Fibroblast of lung (primary cell): ENCODE measurements around the gene THOC2. TPM values are rescaled to one million over a fixed set of nuclear protein-coding genes. Genes with fewer than 3 reads are reported as not detected.

Experiments
- DNase-seq, 2 donors: peaks; one replicate each; pipeline versions ENCODE4 v3.0.0 to v3.0.0-alpha.2; 2010; ENCODE audit warnings: low read depth in 2 of 2
- H2AFZ ChIP-seq: 2 replicates; pipeline ENCODE4 v1.5.1; 2012; ENCODE audit warnings: low read length, control low read depth, inconsistent platforms
- H3K27ac ChIP-seq: 2 replicates; pipeline ENCODE4 v1.5.1; 2011; ENCODE audit warnings: low read length, control low read depth; ENCODE audit not compliant: insufficient read depth
- H3K27me3 ChIP-seq: 2 replicates; pipeline ENCODE4 v1.5.1; 2011; ENCODE audit warnings: mild to moderate bottlenecking, low read length; ENCODE audit not compliant: control insufficient read depth, insufficient read depth
- H3K36me3 ChIP-seq: 2 replicates; pipeline ENCODE4 v1.5.1; 2011; ENCODE audit warnings: low read length; ENCODE audit not compliant: control insufficient read depth, insufficient read depth
- H3K4me1 ChIP-seq: 2 replicates; pipeline ENCODE4 v1.5.1; 2011; ENCODE audit warnings: low read length; ENCODE audit not compliant: control insufficient read depth, insufficient read depth; ENCODE audit errors: extremely low read depth
- H3K4me2 ChIP-seq: 2 replicates; pipeline ENCODE4 v1.5.1; 2011; ENCODE audit warnings: low read length, control low read depth; ENCODE audit not compliant: insufficient read depth; ENCODE audit errors: extremely low read depth
- H3K4me3 ChIP-seq, 4 experiments: fragments of 200-600 bp in 1 of 4; sonication (generic) in 1 of 4; replicated peaks in 1 of 4; 2 replicates each; pipeline ENCODE4 v1.5.1; 2011 to 2016; ENCODE audit warnings: low read length in 4 of 4, low read depth in 3 of 4, mild to moderate bottlenecking in 3 of 4, control low read depth in 2 of 4, inconsistent platforms in 1 of 4, mixed read lengths in 1 of 4; ENCODE audit not compliant: insufficient read depth in 1 of 4; ENCODE audit errors: control extremely low read depth in 1 of 4
- H3K79me2 ChIP-seq: 2 replicates; pipeline ENCODE4 v1.5.1; 2012; ENCODE audit warnings: mild to moderate bottlenecking, low read length, inconsistent platforms; ENCODE audit not compliant: control insufficient read depth, insufficient read depth
- H3K9ac ChIP-seq: 2 replicates; pipeline ENCODE4 v1.5.1; 2011; ENCODE audit warnings: mild to moderate bottlenecking, low read length, control low read depth; ENCODE audit not compliant: insufficient read depth
- H3K9me3 ChIP-seq: 2 replicates; pipeline ENCODE4 v1.5.1; 2012; ENCODE audit warnings: low read depth, low read length; ENCODE audit not compliant: control insufficient read depth, insufficient read depth
- H4K20me1 ChIP-seq: 2 replicates; pipeline ENCODE4 v1.5.1; 2011; ENCODE audit warnings: low read length; ENCODE audit not compliant: control insufficient read depth, insufficient read depth; ENCODE audit errors: extremely low read depth
- EZH2 ChIP-seq: IDR thresholded peaks from 2 replicates; pipeline ENCODE4 v1.5.1; 2012; ENCODE audit warnings: low read length, control low read depth, mild to moderate bottlenecking; ENCODE audit errors: missing control alignments
- polyA plus RNA-seq, 2 donors: library from polyadenylated mRNA; depleted of rRNA in 1 of 2; stranded (reverse) in 1 of 2; unstranded in 1 of 2; fragments of >200 nt; gene quantifications; 2 replicates each; pipeline ENCODE4 v1.2.1, GENCODE V29; 2011 to 2012; ENCODE audit warnings: missing spikeins in 1 of 2
- total RNA-seq: library from RNA; depleted of rRNA; stranded (reverse); fragments of >200 nt; gene quantifications from 2 replicates; pipeline ENCODE4 v1.2.1, GENCODE V29; 2014
- TF ChIP-seq, protein P1 (sequence below), 2 donors: IDR thresholded peaks in 1 of 2; conservative IDR thresholded peaks in 1 of 2; 1 replicate in 1 of 2; 2 replicates in 1 of 2; pipeline ENCODE4 v1.5.1; 2011 to 2012; ENCODE audit warnings: low read length in 2 of 2, control low read depth in 1 of 2, inconsistent platforms in 1 of 2, low read depth in 1 of 2, mild to moderate bottlenecking in 1 of 2

THOC2 gene
- total and polyA plus RNA-seq, 2 donors (not counting 1 experiment from before 2014, with no cell fraction given) = 62.9 to 70.0 TPM

DNA sequence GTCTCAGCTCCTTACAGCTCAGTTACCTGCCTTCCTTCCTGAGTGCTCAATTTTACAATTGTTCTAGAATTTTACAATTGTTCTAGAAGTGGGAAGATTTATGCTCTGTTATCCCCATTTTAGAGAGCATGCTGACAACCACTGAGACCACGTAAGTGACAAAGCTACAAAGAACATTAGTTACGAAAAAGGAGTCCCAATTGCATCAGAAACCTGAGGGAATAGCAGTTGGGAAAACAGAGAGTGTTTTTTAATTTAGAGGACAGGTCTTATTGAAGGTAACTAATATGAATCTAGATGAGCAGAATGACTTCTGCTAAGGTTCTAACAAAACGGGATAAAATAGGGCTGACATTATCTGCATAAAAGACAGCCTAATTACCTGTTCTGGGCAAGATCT is 103.3 kb downstream of the THOC2 start:
- H3K4me3 ChIP-seq = no peak overlapping the region
- H3K79me2 ChIP-seq = no peaks in the 10 kb centered on the region
- H3K27me3 ChIP-seq = no peaks in the 10 kb centered on the region
- H3K27ac ChIP-seq = no peak overlapping the region
- H3K9ac ChIP-seq = no peak overlapping the region
- TF ChIP-seq, protein P1, sequence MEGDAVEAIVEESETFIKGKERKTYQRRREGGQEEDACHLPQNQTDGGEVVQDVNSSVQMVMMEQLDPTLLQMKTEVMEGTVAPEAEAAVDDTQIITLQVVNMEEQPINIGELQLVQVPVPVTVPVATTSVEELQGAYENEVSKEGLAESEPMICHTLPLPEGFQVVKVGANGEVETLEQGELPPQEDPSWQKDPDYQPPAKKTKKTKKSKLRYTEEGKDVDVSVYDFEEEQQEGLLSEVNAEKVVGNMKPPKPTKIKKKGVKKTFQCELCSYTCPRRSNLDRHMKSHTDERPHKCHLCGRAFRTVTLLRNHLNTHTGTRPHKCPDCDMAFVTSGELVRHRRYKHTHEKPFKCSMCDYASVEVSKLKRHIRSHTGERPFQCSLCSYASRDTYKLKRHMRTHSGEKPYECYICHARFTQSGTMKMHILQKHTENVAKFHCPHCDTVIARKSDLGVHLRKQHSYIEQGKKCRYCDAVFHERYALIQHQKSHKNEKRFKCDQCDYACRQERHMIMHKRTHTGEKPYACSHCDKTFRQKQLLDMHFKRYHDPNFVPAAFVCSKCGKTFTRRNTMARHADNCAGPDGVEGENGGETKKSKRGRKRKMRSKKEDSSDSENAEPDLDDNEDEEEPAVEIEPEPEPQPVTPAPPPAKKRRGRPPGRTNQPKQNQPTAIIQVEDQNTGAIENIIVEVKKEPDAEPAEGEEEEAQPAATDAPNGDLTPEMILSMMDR (conservative IDR thresholded peaks at IDR 0.05 in 1 of 2, IDR thresholded peaks at IDR 0.05 in 1 of 2; ENCODE audit: low read depth in 1 of 2, low read length in 2 of 2) = no peak
- no peak for TF ChIP-seq EZH2
- H3K36me3 ChIP-seq = peaks cover 2% of the 10 kb centered on the region
- H4K20me1 ChIP-seq = no peaks in the 10 kb centered on the region
- no peak overlapping the region for H2AFZ ChIP-seq
- H3K4me2 ChIP-seq = no peak overlapping the region
- peaks cover 2% of the 10 kb centered on the region for H3K4me1 ChIP-seq
- no peaks in the 10 kb centered on the region for H3K9me3 ChIP-seq
- peak in 1 of 2 donors; percentile 1 for DNase-seq

DNA sequence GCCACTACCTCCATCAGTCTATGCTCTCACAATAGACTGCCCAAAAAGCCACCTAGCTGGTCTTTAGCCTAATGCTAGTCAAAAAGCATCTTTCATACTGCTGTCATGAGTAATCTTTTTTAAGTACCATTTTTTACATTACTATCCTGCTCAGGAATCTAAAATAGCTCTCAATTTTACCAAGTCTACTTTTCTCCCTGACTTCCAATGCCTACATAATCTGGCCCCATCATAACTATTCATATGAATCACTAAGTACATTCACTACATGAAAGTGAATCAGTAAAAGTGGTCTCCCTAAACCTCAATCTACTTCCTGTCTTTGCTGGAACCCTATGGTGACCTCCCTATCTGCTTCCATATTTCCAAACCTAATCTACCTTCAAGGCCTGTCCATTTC is 105.9 kb downstream of the THOC2 start:
- Histone ChIP-seq H3K27ac (no peak overlapping the region), H3K79me2 (no peaks in the 10 kb centered on the region), H3K27me3 (no peaks in the 10 kb centered on the region), H3K4me2 (no peak overlapping the region), H2AFZ (no peak overlapping the region), H3K9me3 (no peaks in the 10 kb centered on the region), H3K36me3 (peaks cover 2% of the 10 kb centered on the region), H3K9ac (no peak overlapping the region), H3K4me3 (no peak overlapping the region), H4K20me1 (no peaks in the 10 kb centered on the region), H3K4me1 (peaks cover 2% of the 10 kb centered on the region)
- TF ChIP-seq, protein P1 (conservative IDR thresholded peaks at IDR 0.05 in 1 of 2, IDR thresholded peaks at IDR 0.05 in 1 of 2; ENCODE audit: low read depth in 1 of 2, low read length in 2 of 2) = no peak
- no peak for TF ChIP-seq EZH2
- peak in 1 of 2 donors; percentile 87 for DNase-seq

DNA sequence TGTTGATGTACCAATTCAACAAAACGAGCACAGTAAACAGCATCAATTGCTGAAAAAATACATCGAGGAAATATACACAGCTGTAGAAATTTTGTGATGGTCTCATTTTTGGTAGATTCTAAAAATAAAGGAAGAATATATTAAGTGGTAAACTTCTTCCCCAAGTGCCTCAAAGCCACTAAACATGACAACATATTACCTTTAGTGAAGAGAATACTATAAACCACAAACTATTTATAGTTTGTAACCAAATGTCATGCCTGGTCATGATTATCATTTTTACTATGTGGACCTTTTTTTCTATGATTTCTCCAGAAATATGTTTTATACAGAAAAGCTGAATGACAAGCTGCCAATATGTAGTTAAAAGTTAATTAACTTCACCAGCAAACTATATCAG is 106.9 kb downstream of the THOC2 start:
- peaks cover 2% of the 10 kb centered on the region for H3K4me1 ChIP-seq
- no peak for TF ChIP-seq EZH2
- TF ChIP-seq, protein P1 (conservative IDR thresholded peaks at IDR 0.05 in 1 of 2, IDR thresholded peaks at IDR 0.05 in 1 of 2; ENCODE audit: low read depth in 1 of 2, low read length in 2 of 2) = no peak
- no peaks in the 10 kb centered on the region for H3K79me2 ChIP-seq
- no peak overlapping the region for H3K9ac ChIP-seq
- H4K20me1 ChIP-seq = no peaks in the 10 kb centered on the region
- no peak overlapping the region for H3K4me3 ChIP-seq
- no peak overlapping the region for H3K4me2 ChIP-seq
- H2AFZ ChIP-seq = no peak overlapping the region
- no peak overlapping the region for H3K27ac ChIP-seq
- H3K27me3 ChIP-seq = no peaks in the 10 kb centered on the region
- DNase-seq = no peak
- peaks cover 2% of the 10 kb centered on the region for H3K36me3 ChIP-seq
- H3K9me3 ChIP-seq = no peaks in the 10 kb centered on the region
